Measurements from ENCODE around the gene TEX29. TPM values are rescaled to one million over a fixed set of nuclear protein-coding genes. Genes with fewer than 3 reads are reported as not detected.

Gene TEX29
- total RNA-seq (2014; rRNA removed): not detected in 2 replicates
- not detected for polyA plus RNA-seq (2012)

- DNase-seq (ENCODE audit: low read depth): no peak
Observed at GRCh38 chr13:111319998-111320911, at the start of gene TEX29. Gene TEX29, plus strand, starts transcription at chr13:111320642. Its CDS starts 249 bp downstream, at chr13:111320891.

GRCh38 chr13:111270765-111271698 lies 49.4 kb upstream of the TEX29 start:
- peak; percentile 65 for DNase-seq (ENCODE audit: low read depth)

DNA sequence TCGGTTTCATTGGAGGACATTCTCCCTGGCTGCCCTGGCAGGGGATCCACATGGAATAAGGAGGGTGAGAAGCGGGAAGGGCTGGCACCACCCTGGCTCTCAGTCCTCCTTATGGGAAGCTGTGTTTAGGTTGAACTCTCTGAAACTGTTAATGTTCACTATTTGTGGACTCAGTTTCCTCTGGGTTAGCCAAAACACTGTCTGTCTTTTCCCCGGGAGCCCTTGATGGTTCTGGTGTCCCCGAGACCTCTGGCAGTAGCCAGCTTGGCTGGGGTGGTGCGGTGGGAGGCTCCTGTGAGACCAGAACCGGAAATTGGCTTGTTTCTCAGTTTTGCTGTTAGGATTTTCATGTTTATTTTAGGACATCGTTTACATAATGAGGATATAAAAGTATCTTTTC lies 48.3 kb upstream of the TEX29 start:
- no peak for DNase-seq (ENCODE audit: low read depth)

- no peak for DNase-seq (ENCODE audit: low read depth)
Observed at GRCh38 chr13:111275382-111275781, 45.1 kb upstream of the TEX29 start.

GRCh38 chr13:111275995-111276618 lies 44.3 kb upstream of the TEX29 start:
- DNase-seq (ENCODE audit: low read depth): no peak

DNA sequence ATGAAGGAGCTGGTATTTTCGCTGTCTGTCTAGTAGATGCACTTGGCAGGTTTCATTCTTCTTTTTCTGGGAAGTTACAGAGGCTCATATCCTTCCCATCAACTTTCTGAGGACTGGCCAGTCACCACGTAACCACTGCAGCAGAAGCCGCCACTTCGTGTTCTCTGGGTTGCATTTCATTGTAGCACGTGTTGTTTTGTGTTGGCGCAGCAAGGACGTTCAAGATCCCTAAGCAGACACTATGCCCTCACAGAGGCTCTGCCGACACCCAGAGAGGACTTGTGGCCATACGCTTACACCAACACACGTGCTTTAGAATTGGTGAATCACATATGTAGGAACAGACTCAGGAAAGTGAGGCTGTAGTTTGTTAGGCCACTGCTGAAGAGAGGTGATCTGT lies 42.2 kb upstream of the TEX29 start:
- DNase-seq (ENCODE audit: low read depth): no peak

- DNase-seq (ENCODE audit: low read depth): no peak
Observed at GRCh38 chr13:111278743-111279652, 41.4 kb upstream of the TEX29 start.

DNA sequence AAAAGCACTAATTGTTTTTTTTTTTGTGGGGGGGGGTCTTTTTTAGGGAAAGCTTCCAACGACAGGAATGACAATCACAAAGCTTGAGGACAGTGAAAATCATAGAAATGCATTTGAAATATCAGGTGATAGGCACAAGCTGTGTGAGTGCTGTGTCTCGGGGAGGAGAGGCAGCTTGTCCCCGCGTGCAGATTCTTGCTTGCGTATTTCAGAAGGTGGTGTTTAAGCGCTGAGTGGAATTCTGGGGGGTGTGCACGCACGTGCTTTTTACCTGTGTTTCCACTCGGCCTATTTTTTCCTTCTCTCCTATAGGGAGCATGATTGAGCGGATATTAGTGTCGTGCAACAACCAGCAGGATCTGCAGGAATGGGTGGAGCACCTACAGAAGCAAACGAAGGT lies 40.2 kb upstream of the TEX29 start:
- DNase-seq (ENCODE audit: low read depth): no peak

- DNase-seq (ENCODE audit: low read depth): peak; percentile 15
Observed at GRCh38 chr13:111280681-111281585, 39.5 kb upstream of the TEX29 start.

- no peak for DNase-seq (ENCODE audit: low read depth)
Observed at GRCh38 chr13:111281751-111282311, 38.6 kb upstream of the TEX29 start.

DNA sequence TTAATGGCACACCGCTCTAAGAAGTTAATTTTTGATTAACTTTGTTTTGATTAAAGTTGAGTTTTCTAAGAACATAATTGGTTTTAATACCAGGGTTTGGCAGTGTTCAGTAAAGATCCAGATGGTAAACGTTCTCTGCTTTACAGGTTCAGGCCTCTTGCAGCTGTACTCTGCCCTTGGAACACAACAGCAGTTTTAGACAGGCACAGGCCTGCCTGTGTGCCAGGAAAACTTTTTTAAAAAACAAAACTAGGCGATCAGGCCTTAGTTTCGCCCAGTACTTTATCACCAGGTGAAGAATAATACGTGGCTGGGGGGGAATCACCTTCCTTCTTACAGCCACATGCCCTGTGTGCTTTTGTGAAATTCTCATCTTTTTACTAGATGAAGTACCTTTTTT lies 38.0 kb upstream of the TEX29 start:
- DNase-seq (ENCODE audit: low read depth): no peak

DNA sequence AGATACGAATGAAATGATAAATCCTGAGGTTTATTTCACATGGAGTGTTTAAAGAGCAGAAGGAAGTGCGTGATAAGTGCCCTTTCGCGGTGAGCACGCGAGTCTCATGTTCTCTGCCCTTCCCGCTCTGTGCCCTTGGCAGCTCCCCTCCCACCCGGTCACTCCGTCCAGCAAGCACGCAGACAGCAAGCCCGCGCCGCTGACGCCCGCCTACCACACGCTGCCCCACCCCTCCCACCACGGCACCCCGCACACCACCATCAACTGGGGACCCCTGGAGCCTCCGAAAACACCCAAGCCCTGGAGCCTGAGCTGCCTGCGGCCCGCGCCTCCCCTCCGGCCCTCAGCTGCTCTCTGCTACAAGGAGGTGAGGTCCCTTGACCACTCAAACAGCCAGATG lies 37.4 kb upstream of the TEX29 start:
- DNase-seq (ENCODE audit: low read depth): no peak

DNA sequence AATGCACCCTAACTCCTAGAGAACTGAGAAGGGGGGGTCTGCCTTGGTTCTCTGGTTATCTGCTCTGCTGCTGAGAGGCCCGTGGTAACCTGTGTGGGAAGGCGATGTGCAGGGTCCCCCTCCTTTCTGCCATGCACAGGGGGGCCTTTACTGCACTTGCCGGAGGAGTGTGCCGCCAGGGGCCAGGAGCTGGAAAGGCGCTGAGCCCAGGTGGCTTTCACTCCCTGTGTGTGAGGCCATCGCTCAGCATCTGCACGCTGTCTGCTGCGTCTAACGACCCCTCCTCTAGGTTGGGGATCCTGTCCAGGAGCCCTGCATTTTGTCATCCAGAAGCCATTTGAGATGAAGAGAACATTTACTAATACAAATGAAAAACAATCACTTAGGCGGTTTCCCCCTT lies 37.0 kb upstream of the TEX29 start:
- no peak for DNase-seq (ENCODE audit: low read depth)

- DNase-seq (ENCODE audit: low read depth): no peak
Observed at GRCh38 chr13:111283991-111284390, 36.5 kb upstream of the TEX29 start.

GRCh38 chr13:111284565-111284964 lies 35.9 kb upstream of the TEX29 start:
- DNase-seq (ENCODE audit: low read depth): no peak

DNA sequence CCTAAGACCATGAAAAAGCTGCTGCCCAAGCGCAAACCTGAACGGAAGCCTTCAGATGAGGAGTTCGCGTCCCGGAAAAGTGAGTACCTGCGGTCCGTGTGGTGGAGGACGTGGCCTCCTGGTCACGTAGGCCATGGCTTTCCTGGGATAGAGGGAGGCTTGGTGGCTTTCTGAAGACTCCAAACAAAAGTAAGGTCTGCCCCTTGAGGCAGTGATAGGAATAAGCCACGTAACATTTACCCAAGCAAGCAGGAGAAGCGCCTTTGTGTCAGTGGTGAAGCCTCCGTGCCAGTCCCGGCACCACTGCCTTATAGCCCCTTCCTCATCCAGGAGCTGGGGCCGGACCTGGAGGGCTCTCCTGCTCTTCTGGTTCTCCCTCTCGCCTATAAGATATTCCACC lies 34.3 kb upstream of the TEX29 start:
- no peak for DNase-seq (ENCODE audit: low read depth)

- DNase-seq (ENCODE audit: low read depth): no peak
Observed at GRCh38 chr13:111286749-111287148, 33.7 kb upstream of the TEX29 start.

DNA sequence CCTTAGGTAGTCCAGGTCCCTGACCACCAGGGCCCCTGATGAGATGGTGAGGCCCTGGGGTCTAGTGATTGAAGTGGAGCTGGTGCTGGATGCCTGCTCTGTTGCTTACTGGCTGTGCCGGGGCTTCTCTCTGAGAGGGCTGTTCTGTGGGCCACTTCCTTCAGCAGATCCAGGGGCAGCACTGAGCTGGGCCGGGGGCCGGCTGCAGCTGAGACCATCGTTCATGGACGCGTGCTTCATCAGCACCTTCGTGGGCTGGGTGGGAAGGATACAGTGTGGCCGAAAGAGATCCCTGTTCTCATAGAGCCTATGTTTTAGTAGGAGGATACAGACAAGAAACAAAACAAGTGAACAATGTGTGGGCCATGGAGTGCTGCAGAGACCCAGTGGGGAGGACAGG lies 33.2 kb upstream of the TEX29 start:
- no peak for DNase-seq (ENCODE audit: low read depth)

DNA sequence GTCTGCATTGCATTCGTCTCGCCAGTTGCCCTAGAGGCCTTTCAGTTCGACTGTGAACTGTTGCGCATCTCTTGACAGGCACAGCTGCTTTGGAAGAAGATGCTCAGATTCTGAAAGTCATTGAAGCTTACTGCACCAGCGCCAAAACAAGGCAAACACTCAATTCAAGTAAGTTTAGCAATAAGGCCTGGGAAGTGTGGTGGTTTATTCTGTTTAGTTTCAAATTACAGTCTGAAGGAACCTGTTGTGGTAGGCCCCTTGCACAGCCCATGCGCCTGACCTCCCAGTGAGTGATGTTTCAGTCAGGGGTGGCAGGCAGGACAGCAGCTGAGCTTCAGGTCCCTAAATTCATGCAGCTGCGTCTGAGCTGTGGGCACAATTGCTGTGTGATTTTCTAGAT lies 32.2 kb upstream of the TEX29 start:
- peak; percentile 12 for DNase-seq (ENCODE audit: low read depth)

All from LHCN-M2 (cell line).